Neural cell (in vitro differentiated cells): ENCODE measurements around the gene ST6GALNAC5. TPM values are rescaled to one million over a fixed set of nuclear protein-coding genes. Genes with fewer than 3 reads are reported as not detected.
"Not testable (repeated sequence)": the region's sequence is repeated elsewhere in the genome, so short reads cannot be mapped to it uniquely, and the experiment has no call there.

ENCODE experiments used
- H2AFZ ChIP-seq: fragments of 200-600, 300-800 bp; sonication (generic), shearing (Covaris generic); 2 replicates; pipeline ENCODE4 v1.6.0; 2014; ENCODE audit warnings: low read depth, mild to moderate bottlenecking, antibody characterized with exemption, low read length, moderate library complexity
- H3F3A ChIP-seq: fragments of 200-600 bp; shearing (Covaris generic); 2 replicates; pipeline ENCODE4 v1.6.1; 2016; ENCODE audit warnings: mild to moderate bottlenecking, moderate library complexity, mixed read lengths, antibody characterized with exemption, low read length; ENCODE audit not compliant: insufficient read depth, poor library complexity, severe bottlenecking
- H3K27ac ChIP-seq: fragments of 200-600, 300-800 bp; sonication (generic), shearing (Covaris generic); 2 replicates; pipeline ENCODE4 v1.5.1; 2014; ENCODE audit warnings: mild to moderate bottlenecking, low read length, moderate library complexity
- H3K27me3 ChIP-seq: fragments of 300-800, 200-600 bp; sonication (generic), shearing (Covaris generic); 2 replicates; pipeline ENCODE4 v1.6.0; 2014; ENCODE audit warnings: mild to moderate bottlenecking, low read depth, low read length, moderate library complexity; ENCODE audit not compliant: insufficient read depth
- H3K36me3 ChIP-seq: fragments of 300-800, 200-600 bp; sonication (generic), shearing (Covaris generic); 2 replicates; pipeline ENCODE4 v1.5.1; 2014; ENCODE audit warnings: mild to moderate bottlenecking, antibody characterized with exemption, low read length, moderate library complexity; ENCODE audit not compliant: insufficient read depth
- H3K4me2 ChIP-seq: fragments of 300-800, 200-600 bp; sonication (generic), shearing (Covaris generic); 2 replicates; pipeline ENCODE4 v1.6.0; 2014; ENCODE audit warnings: mild to moderate bottlenecking, low read length
- H3K4me3 ChIP-seq: fragments of 300-800, 200-600 bp; sonication (generic), shearing (Covaris generic); 2 replicates; pipeline ENCODE4 v1.5.1; 2014; ENCODE audit warnings: mild to moderate bottlenecking, low read length, moderate library complexity
- H3K79me2 ChIP-seq: fragments of 200-600 bp; shearing (Covaris generic); replicated peaks from 2 replicates; pipeline ENCODE4 v1.6.0; 2014; ENCODE audit warnings: mild to moderate bottlenecking, low read length, moderate library complexity; ENCODE audit not compliant: insufficient read depth
- H3K9ac ChIP-seq: fragments of 300-800, 200-600 bp; sonication (generic), shearing (Covaris generic); 2 replicates; pipeline ENCODE4 v1.6.1; 2016; ENCODE audit warnings: mild to moderate bottlenecking, low read length, mixed read lengths
- H3K9me2 ChIP-seq: fragments of 200-600 bp; shearing (Covaris generic); 2 replicates; pipeline ENCODE4 v1.6.1; 2016; ENCODE audit warnings: mild to moderate bottlenecking, low read length, mixed read lengths; ENCODE audit not compliant: insufficient read depth
- H3K9me3 ChIP-seq: fragments of 200-600, 300-800 bp; sonication (generic), shearing (Covaris generic); 2 replicates; pipeline ENCODE4 v1.6.1; 2016; ENCODE audit warnings: mild to moderate bottlenecking, mixed run types, low read length, moderate library complexity, mixed read lengths
- H4K20me1 ChIP-seq: fragments of 200-600 bp; shearing (Covaris generic); 2 replicates; pipeline ENCODE4 v1.6.1; 2016; ENCODE audit warnings: mild to moderate bottlenecking, mixed run types; ENCODE audit not compliant: insufficient read depth
- EP300 ChIP-seq: fragments of 450-650 bp; conservative IDR thresholded peaks from 2 replicates; pipeline ENCODE4 v1.6.1; 2014; ENCODE audit warnings: antibody characterized with exemption, mild to moderate bottlenecking, moderate library complexity; ENCODE audit not compliant: poor library complexity, severe bottlenecking
- EZH2 ChIP-seq: fragments of 200-600, 300-800 bp; shearing (Covaris generic), sonication (generic); IDR thresholded peaks from 2 replicates; pipeline ENCODE4 v1.6.1; 2014; ENCODE audit warnings: antibody characterized with exemption, low read length, borderline replicate concordance, mild to moderate bottlenecking; ENCODE audit not compliant: insufficient read depth, poor library complexity, severe bottlenecking
- MXI1 ChIP-seq: fragments of 450-650 bp; conservative IDR thresholded peaks from 2 replicates; pipeline ENCODE4 v1.6.1; 2014; ENCODE audit warnings: antibody characterized with exemption, mild to moderate bottlenecking; ENCODE audit not compliant: poor library complexity, severe bottlenecking
- POLR2AphosphoS5 ChIP-seq: IDR thresholded peaks from 2 replicates; pipeline ENCODE4 v1.6.1; 2012
- RAD21 ChIP-seq: fragments of 450-650 bp; conservative IDR thresholded peaks from 2 replicates; pipeline ENCODE4 v1.6.1; 2014; ENCODE audit warnings: antibody characterized with exemption, mild to moderate bottlenecking, moderate library complexity
- SMC3 ChIP-seq: fragments of 450-650 bp; conservative IDR thresholded peaks from 2 replicates; pipeline ENCODE4 v1.6.1; 2014; ENCODE audit warnings: antibody characterized with exemption, mild to moderate bottlenecking, moderate library complexity; ENCODE audit not compliant: poor library complexity
- TAF1 ChIP-seq: IDR thresholded peaks from 2 replicates; pipeline ENCODE4 v1.6.1; 2012; ENCODE audit warnings: low read depth
- polyA minus RNA-seq: library from RNA; depleted of rRNA, polyadenylated mRNA; stranded (reverse); fragments of >200 nt; gene quantifications from 2 replicates; pipeline ENCODE4 v1.2.3, GENCODE V29; 2014
- polyA plus RNA-seq: library from polyadenylated mRNA; depleted of rRNA; stranded (reverse); fragments of >200 nt; gene quantifications from 2 replicates; pipeline ENCODE4 v1.2.3, GENCODE V29; 2014
- TF ChIP-seq, protein P1 (sequence below): IDR thresholded peaks from 2 replicates; pipeline ENCODE4 v1.6.1; 2012; ENCODE audit warnings: borderline replicate concordance
- TF ChIP-seq, protein P2 (sequence below): fragments of 450-650 bp; IDR thresholded peaks from 2 replicates; pipeline ENCODE4 v1.5.1; 2014; ENCODE audit warnings: antibody characterized with exemption, mild to moderate bottlenecking, moderate library complexity; ENCODE audit not compliant: poor library complexity, severe bottlenecking

The ST6GALNAC5 gene
- polyA plus RNA-seq (57.3 and 62.8 TPM in 2 replicates), polyA minus RNA-seq (94.2 and 98.6 TPM in 2 replicates)

DNA sequence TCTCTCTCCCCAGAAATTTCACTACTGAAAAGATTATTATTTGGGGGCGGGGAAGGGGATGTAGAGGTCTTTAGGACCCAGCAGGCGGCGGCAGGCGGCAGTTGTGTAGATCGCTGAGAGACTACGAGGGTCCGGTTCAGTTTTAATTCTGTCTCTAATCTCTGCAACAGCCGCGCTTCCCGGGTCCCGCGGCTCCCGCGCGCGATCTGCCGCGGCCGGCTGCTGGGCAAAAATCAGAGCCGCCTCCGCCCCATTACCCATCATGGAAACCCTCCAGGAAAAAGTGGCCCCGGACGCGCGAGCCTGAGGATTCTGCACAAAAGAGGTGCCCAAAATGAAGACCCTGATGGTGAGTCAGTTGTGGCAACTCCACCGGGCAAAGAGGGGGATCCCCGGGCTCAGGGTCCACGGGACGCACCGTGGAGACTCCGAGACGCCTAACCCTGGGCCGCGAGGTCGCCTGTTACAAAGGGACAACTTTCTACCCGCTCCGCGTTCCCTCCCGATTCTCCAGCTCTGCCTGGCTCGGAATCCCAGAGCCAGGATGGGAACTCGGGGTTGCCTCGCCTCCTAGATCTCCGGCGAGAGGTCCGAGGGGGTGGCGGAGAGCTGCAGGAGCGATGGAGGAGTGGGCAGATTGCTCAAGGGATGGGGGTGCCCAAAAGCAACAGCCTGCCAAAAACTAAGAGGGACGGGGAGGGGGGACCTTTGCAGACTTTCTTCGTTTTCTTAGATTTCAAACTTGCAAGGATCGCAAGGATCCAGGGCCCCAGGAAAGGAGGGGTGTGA lies at the start of gene ST6GALNAC5:
ST6GALNAC5 (plus strand) TSS at position 139 of the 789 bp plus-strand sequence.
- H3K27me3 ChIP-seq = no peaks in the 10 kb centered on the region
- H3K36me3 ChIP-seq = no peaks in the 10 kb centered on the region
- peak within 1 kb of the TSS; percentile 56 for H3K27ac ChIP-seq
- peak within 1 kb of the TSS; percentile 91 for H3K4me3 ChIP-seq
- no peaks in the 10 kb centered on the region for H4K20me1 ChIP-seq
- H2AFZ ChIP-seq = peak within 1 kb of the TSS; percentile 69
- TF ChIP-seq, protein P1, sequence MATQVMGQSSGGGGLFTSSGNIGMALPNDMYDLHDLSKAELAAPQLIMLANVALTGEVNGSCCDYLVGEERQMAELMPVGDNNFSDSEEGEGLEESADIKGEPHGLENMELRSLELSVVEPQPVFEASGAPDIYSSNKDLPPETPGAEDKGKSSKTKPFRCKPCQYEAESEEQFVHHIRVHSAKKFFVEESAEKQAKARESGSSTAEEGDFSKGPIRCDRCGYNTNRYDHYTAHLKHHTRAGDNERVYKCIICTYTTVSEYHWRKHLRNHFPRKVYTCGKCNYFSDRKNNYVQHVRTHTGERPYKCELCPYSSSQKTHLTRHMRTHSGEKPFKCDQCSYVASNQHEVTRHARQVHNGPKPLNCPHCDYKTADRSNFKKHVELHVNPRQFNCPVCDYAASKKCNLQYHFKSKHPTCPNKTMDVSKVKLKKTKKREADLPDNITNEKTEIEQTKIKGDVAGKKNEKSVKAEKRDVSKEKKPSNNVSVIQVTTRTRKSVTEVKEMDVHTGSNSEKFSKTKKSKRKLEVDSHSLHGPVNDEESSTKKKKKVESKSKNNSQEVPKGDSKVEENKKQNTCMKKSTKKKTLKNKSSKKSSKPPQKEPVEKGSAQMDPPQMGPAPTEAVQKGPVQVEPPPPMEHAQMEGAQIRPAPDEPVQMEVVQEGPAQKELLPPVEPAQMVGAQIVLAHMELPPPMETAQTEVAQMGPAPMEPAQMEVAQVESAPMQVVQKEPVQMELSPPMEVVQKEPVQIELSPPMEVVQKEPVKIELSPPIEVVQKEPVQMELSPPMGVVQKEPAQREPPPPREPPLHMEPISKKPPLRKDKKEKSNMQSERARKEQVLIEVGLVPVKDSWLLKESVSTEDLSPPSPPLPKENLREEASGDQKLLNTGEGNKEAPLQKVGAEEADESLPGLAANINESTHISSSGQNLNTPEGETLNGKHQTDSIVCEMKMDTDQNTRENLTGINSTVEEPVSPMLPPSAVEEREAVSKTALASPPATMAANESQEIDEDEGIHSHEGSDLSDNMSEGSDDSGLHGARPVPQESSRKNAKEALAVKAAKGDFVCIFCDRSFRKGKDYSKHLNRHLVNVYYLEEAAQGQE = peak; percentile 40
- TF ChIP-seq, protein P2, sequence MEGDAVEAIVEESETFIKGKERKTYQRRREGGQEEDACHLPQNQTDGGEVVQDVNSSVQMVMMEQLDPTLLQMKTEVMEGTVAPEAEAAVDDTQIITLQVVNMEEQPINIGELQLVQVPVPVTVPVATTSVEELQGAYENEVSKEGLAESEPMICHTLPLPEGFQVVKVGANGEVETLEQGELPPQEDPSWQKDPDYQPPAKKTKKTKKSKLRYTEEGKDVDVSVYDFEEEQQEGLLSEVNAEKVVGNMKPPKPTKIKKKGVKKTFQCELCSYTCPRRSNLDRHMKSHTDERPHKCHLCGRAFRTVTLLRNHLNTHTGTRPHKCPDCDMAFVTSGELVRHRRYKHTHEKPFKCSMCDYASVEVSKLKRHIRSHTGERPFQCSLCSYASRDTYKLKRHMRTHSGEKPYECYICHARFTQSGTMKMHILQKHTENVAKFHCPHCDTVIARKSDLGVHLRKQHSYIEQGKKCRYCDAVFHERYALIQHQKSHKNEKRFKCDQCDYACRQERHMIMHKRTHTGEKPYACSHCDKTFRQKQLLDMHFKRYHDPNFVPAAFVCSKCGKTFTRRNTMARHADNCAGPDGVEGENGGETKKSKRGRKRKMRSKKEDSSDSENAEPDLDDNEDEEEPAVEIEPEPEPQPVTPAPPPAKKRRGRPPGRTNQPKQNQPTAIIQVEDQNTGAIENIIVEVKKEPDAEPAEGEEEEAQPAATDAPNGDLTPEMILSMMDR = no peak
- TF ChIP-seq SMC3 = peak; percentile 60
- peak; percentile 57 for TF ChIP-seq RAD21
- peak within 1 kb of the TSS; percentile 73 for H3K9ac ChIP-seq
- peaks cover 62% of the 10 kb centered on the region for H3K79me2 ChIP-seq
- H3K9me2 ChIP-seq = no peaks in the 10 kb centered on the region
- H3K4me2 ChIP-seq = peak within 1 kb of the TSS; percentile 64
- no peaks in the 10 kb centered on the region for H3F3A ChIP-seq
- no peaks in the 10 kb centered on the region for H3K9me3 ChIP-seq

DNA sequence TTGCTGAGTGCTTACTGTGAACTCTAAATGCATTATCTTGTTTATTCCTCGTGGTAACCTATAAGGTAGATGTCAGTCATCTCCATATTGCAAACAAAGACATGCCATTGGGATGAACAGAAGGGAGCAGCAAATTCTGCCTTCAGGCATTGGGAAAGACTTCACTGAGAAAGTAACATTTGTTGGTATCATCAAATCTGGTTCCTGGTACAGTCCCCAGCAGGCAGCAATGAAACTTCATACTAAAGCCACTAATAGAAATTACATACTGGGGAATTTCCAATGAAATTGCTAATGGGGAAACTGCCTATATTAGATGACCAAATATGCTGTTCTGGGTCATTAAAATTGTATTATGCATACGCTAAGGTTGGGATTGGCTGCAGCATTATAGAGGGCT lies 47.3 kb upstream of the ST6GALNAC5 start:
- Histone ChIP-seq H3F3A (no peaks in the 10 kb centered on the region), H4K20me1 (no peaks in the 10 kb centered on the region), H3K9me3 (no peaks in the 10 kb centered on the region), H3K9me2 (no peaks in the 10 kb centered on the region), H3K27me3 (no peaks in the 10 kb centered on the region), H3K79me2 (no peaks in the 10 kb centered on the region), H3K4me3 (no peak overlapping the region), H3K4me2 (no peak overlapping the region), H3K27ac (no peak overlapping the region), H3K36me3 (no peaks in the 10 kb centered on the region), H3K9ac (no peak overlapping the region), H2AFZ (no peak overlapping the region)
- TF ChIP-seq, protein P1 = no peak
- TF ChIP-seq TAF1 = no peak
- no peak for TF ChIP-seq POLR2AphosphoS5
- no peak for TF ChIP-seq SMC3
- TF ChIP-seq, protein P2 = no peak
- no peak for TF ChIP-seq MXI1
- TF ChIP-seq RAD21 = no peak
- TF ChIP-seq EP300 = no peak
- TF ChIP-seq EZH2 = no peak

DNA sequence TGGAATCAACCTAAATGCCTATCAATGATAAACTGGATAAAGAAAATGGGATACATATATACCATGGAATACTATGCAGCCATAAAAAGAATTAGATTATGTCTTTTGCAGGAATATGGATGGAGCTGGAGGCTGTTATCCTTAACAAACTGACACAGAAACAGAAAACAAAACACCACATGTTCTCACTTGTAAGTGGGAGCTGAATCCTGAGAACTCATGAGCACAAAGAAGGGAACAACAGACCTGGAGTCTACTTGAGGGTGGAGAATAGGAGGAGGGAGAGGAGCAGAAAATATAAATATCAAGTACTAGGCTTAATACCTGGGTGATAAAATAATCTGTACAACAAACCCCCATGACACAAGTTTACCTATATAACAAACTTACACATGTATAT lies 44.3 kb upstream of the ST6GALNAC5 start:
- H3K36me3 ChIP-seq, H3F3A ChIP-seq, H4K20me1 ChIP-seq: not testable (repeated sequence)

More for the DNA sequence above, 44.3 kb upstream of the ST6GALNAC5 start:
- H2AFZ ChIP-seq, H3K4me2 ChIP-seq, H3K79me2 ChIP-seq, H3K4me3 ChIP-seq, H3K27me3 ChIP-seq, H3K9ac ChIP-seq, H3K9me2 ChIP-seq, H3K27ac ChIP-seq, H3K9me3 ChIP-seq: not testable (repeated sequence)
